AG09319 (cell line): ENCODE data around the gene ADIPOR2.

ENCODE experiments used
- DNase-seq: peaks from one replicate; pipeline ENCODE4 v3.0.0-alpha.2; 2010; ENCODE audit warnings: low read depth; ENCODE audit errors: extremely low read depth
- CTCF ChIP-seq: IDR thresholded peaks from 2 replicates; pipeline ENCODE4 v1.5.1; 2011; ENCODE audit warnings: low read depth, mild to moderate bottlenecking, inconsistent platforms, low read length, moderate library complexity

Gene ADIPOR2

DNA sequence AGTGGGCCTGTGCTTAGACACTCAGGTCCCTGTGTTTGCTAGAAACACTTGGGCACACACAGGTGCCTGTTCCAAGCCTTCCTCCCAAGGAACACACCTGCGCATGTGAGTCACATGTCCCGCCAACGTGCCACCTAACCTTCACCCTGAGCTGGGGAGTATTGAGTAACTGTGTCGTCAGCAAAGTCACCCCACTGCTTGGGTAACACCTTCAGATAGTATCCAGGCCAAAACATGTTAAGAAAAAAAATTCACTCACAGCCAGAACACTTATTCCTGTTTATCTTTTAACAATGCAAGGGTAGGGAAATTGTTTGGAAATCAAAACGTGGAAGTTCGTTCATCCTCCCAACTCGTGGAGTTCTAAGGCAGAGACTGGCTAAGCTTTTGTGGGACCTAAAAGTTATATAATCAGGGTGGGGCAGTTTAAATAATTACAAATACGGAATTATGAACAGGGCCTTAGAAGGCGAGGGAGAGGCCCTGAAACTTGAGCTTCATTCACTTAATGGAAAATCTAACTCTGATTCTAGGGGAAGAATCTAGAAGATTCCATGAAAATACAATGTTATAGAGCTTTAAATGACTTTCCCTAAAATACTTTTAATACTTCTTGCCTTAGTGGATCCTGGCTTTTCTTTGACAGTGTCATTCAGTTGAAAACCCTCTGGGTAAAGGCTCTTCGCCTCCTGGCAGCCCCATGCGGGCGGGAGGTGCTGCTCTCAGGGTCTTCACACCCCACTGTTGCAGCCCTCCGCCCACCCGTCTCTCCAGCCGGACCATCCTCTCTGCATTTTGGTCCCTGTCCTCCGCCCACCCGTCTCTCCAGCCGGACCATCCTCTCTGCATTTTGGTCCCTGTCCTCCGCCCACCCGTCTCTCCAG, 30.3 kb upstream of the ADIPOR2 start:
- no peak for TF ChIP-seq CTCF
- no peak for DNase-seq

DNA sequence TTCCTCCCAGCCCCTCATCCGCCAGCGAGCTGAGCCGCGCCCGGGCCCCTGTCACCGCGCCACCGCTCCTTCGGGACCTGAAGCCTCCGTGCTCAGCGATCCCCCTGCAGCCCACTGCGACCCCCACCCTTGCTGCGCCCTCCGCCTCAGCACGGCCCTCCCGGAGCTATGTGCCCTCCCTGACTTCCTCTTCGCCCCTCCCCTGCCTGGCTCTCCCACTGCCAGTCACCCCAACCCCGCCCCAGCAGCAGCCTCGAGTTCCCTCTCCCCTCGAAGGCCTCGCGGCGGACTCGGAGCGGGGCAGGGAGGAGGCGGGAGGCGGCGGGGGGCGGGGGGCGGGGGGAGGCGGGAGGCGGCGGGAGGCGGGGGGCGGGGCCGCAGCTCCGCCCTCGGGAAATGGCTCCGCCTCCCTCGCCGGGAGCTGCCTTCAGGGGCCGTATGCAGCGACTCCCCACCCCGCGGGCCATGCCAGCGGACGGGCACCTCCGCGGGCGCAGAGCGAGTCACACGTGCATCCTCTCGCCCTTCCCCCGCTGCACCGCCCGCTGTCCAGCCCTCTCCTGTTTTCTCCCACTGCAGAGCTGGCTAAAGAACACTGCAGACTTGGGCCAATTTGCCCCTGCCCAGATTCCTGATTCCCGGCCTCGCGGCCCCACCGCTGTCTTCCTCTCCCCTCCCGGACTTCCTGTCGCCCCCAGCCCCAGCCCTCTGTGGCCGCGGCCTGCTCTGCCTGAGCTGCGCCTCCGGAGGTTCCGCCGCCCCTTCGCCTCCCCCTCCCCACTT, 29.1 kb upstream of the ADIPOR2 start:
- DNase-seq: peak; percentile 80
- no peak for TF ChIP-seq CTCF

DNA sequence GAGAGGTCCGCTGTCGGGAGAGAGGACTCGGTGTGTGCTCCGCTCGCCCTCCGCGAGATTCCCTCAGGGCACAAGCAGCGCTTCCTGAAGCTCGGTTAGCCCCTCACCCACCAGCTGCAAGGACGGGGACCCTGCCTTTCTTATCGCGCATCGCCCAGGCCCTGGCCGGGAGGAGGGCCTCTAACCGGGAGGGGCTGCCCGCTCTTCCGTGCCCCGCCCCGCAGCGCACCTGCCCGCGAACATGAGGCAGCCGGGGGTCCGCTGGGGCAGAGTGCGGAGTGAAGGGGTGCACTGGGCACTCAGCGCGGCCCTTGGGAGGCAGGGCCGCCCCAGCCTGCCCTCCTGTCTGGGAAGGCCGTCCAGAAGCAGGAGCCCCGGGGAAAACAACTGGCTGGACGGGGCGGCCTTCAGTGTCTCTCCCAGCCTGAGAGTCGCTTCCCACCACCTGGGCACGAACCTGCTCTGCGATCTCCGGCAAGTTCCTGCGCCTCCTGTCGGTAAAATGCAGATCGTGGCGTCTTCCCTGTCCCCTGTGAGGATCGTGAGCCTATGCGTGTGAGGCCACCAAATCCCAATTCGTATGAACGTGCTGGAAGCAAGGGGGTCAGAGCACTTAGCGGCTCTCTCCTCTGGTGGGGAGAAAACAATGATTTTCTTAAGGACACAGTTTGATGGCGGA, 28.0 kb upstream of the ADIPOR2 start:
- DNase-seq: no peak
- peak; percentile 34 for TF ChIP-seq CTCF

DNA sequence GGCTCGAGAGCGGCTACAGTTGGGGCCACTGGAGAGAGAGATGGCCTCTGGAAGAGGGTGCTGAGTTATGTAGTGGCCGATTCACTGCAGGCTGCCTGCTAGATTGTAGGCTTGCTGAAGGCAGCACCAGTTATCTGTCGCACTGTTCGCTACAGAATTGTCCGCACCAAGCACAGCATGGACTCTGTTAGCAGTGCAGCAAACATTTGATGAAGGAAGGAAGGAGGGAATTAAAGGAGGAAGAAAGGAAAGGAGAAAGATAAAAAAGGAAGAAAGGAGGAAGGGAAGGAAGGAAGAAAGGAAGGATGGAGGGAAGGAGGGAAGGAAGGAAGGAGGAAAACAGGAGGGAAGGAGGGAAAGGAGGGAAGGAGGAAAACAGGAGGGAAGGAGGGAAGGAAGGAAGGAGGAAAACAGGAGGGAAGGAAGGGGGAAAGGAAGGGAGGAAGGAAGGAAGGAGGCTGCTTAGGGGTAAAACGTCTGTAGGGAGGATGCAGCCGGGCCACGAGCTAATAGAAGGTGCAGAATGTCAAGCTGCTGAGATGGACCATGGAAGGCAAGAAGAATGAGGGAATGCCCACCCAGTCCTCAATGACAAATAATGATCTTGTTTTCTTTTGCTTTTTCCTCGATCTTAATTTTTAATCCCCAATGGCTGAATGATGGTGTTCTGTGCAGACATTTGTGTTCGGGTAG, 27.3 kb upstream of the ADIPOR2 start:
- no peak for TF ChIP-seq CTCF
- no peak for DNase-seq

GRCh38 chr12:1665366-1665765, 25.5 kb upstream of the ADIPOR2 start:
- no peak for TF ChIP-seq CTCF

DNA sequence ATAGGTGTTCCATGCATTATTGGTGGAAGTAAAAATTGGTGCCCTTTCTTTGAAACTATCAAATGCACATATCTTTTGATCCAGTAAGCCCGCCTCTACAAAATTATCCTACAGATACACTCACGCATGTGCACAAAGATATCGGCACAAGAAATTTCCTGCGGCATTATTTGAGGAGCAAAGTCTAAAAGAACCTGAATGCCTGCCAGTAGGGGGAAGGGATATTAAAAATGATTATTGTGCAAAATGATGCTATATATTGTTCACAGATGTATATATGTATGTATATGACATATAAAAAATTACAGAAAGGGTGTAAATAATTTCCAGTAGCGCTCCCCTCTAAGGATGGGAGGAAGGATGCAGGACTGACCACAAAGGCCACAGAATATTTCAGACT, 24.7 kb upstream of the ADIPOR2 start:
- DNase-seq: no peak
- TF ChIP-seq CTCF: no peak

More at GRCh38 chr12:1665366-1665765, 25.5 kb upstream of the ADIPOR2 start:
- DNase-seq: no peak
